ENCODE measurements around the gene KRTAP5-5. TPM values are rescaled to one million over a fixed set of nuclear protein-coding genes. Genes with fewer than 3 reads are reported as not detected.

KRTAP5-5 gene
- total RNA-seq, 1 experiment from 2014 or later: not detected

- H3K36me3 Mint-ChIP-seq: no peaks in the 10 kb centered on the region
- DNase-seq (ENCODE audit: low spot score): no peak
- no peak for TF ChIP-seq KAT7 (CRISPR knock-in tag; IDR thresholded peaks at IDR 0.05; ENCODE audit: borderline replicate concordance)
- TF ChIP-seq ZBTB43 (CRISPR knock-in tag; IDR thresholded peaks at IDR 0.05): no peak
- no peak for TF ChIP-seq GRHL2 (CRISPR knock-in tag; IDR thresholded peaks at IDR 0.05; ENCODE audit: insufficient replicate concordance, severe bottlenecking)
- no peak for TF ChIP-seq ETV6 (CRISPR knock-in tag; IDR thresholded peaks at IDR 0.05)
- no peak overlapping the region for H3K27ac Mint-ChIP-seq
- H3K4me3 Mint-ChIP-seq: no peak overlapping the region
- ChIA-PET POLR2A (no interaction called here), CTCF (interaction anchor here (1.6 kb wide), 1 partner anchor 16 kb away, joined by 7 read pairs; no protein-coding TSS in a partner anchor)
- H3K9me3 Mint-ChIP-seq: no peaks in the 10 kb centered on the region
- peaks cover 7% of the 10 kb centered on the region for H3K4me1 Mint-ChIP-seq
- peaks cover 28% of the 10 kb centered on the region for H3K27me3 Mint-ChIP-seq (ENCODE audit: low read depth)
- no peak for ATAC-seq
Observed at GRCh38 chr11:1636291-1636950, 6.8 kb downstream of the KRTAP5-5 start.

- CTCF ChIA-PET: interaction anchor here (1.0 to 4.8 kb wide), 5 partner anchors 7 to 195 kb away, joined by 3 to 45 read pairs (median 4); partner anchors contain the start of gene KRTAP5-5
- no peak overlapping the region for H3K4me3 Mint-ChIP-seq
Observed at GRCh38 chr11:1637628-1638027, 8.1 kb downstream of the KRTAP5-5 start.

More at GRCh38 chr11:1637628-1638027, 8.1 kb downstream of the KRTAP5-5 start:
- no peaks in the 10 kb centered on the region for H3K36me3 Mint-ChIP-seq
- TF ChIP-seq NR2C2 (CRISPR knock-in tag; IDR thresholded peaks at IDR 0.05) (no peak), ETV6 (CRISPR knock-in tag; IDR thresholded peaks at IDR 0.05) (no peak), ZNF121 (CRISPR knock-in tag; IDR thresholded peaks at IDR 0.05) (no peak), ESRRA (CRISPR knock-in tag; IDR thresholded peaks at IDR 0.05; ENCODE audit: borderline replicate concordance) (no peak), OVOL2 (CRISPR knock-in tag; IDR thresholded peaks at IDR 0.05; ENCODE audit: borderline replicate concordance) (no peak), CDX4 (CRISPR knock-in tag; IDR thresholded peaks at IDR 0.05; ENCODE audit: borderline replicate concordance) (no peak), TEAD1 (CRISPR knock-in tag; IDR thresholded peaks at IDR 0.05) (no peak), SP1 (CRISPR knock-in tag; conservative IDR thresholded peaks at IDR 0.05) (no peak), ERG (CRISPR knock-in tag; IDR thresholded peaks at IDR 0.05) (no peak), ZSCAN18 (CRISPR knock-in tag; IDR thresholded peaks at IDR 0.05) (no peak), GRHL2 (CRISPR knock-in tag; IDR thresholded peaks at IDR 0.05; ENCODE audit: insufficient replicate concordance, severe bottlenecking) (no peak), ZNF317 (CRISPR knock-in tag; IDR thresholded peaks at IDR 0.05; ENCODE audit: borderline replicate concordance, low read depth) (no peak), ATF2 (CRISPR knock-in tag; IDR thresholded peaks at IDR 0.05; ENCODE audit: borderline replicate concordance, low read depth) (no peak)
- H3K27me3 Mint-ChIP-seq (ENCODE audit: low read depth): peaks cover 22% of the 10 kb centered on the region
- peaks cover 5% of the 10 kb centered on the region for H3K4me1 Mint-ChIP-seq
- no peaks in the 10 kb centered on the region for H3K9me3 Mint-ChIP-seq
- POLR2A ChIA-PET: no interaction called here
- ATAC-seq (no peak), DNase-seq (ENCODE audit: low spot score) (no peak)
- no peak overlapping the region for H3K27ac Mint-ChIP-seq
